Myocyte (in vitro differentiated cells): Measurements from ENCODE around the gene AKAP13. TPM values are rescaled to one million over a fixed set of nuclear protein-coding genes. Genes with fewer than 3 reads are reported as not detected.

Experiments used
- DNase-seq: peaks from one replicate; pipeline ENCODE4 v3.0.0-alpha.2; 2012; ENCODE audit warnings: low read depth
- total RNA-seq: library from RNA; depleted of rRNA; stranded (reverse); fragments of >200 nt; gene quantifications from 2 replicates; pipeline ENCODE4 v1.2.3, GENCODE V29; 2014

AKAP13 gene
- total RNA-seq, 1 donor from 2014 or later = 201 TPM

GRCh38 chr15:85499371-85499887, 119.0 kb downstream of the AKAP13 start:
- DNase-seq = no peak

DNA sequence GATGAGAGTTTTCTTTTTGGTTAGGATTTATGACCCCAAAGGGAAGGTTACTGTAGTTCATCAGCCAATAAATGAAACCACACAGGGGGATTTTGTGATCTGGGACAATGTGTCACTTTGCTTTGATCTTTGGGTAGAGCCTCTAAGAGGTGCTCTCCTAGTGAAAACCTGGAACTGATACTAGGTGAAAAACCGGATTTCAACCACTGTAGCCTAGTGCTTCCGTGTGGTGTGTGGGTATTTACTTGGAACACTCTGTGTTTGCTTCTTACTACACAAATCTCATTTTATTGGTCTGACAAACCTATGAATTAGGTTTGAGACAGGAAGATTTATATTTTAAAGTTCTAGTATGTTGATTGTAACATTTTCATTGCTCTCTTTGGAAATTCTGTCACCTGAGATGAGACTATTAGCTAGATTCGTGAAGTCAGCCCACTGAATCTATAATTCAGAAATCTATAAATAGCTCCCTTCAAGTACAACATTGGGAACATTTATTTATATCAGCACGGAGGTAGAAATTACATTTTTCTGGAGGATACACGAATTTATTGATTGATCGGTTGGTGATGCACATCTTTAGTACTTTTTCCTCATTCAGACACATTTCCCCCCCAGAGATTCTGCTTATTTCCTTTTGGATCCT, 119.8 kb downstream of the AKAP13 start:
- peak; percentile 18 for DNase-seq

- peak; percentile 96 for DNase-seq
Measured at GRCh38 chr15:85500729-85501128, 120.3 kb downstream of the AKAP13 start.

- no peak for DNase-seq
Measured at GRCh38 chr15:85501574-85501973, 121.2 kb downstream of the AKAP13 start.

- no peak for DNase-seq
Measured at GRCh38 chr15:85503151-85503799, 122.9 kb downstream of the AKAP13 start.

DNA sequence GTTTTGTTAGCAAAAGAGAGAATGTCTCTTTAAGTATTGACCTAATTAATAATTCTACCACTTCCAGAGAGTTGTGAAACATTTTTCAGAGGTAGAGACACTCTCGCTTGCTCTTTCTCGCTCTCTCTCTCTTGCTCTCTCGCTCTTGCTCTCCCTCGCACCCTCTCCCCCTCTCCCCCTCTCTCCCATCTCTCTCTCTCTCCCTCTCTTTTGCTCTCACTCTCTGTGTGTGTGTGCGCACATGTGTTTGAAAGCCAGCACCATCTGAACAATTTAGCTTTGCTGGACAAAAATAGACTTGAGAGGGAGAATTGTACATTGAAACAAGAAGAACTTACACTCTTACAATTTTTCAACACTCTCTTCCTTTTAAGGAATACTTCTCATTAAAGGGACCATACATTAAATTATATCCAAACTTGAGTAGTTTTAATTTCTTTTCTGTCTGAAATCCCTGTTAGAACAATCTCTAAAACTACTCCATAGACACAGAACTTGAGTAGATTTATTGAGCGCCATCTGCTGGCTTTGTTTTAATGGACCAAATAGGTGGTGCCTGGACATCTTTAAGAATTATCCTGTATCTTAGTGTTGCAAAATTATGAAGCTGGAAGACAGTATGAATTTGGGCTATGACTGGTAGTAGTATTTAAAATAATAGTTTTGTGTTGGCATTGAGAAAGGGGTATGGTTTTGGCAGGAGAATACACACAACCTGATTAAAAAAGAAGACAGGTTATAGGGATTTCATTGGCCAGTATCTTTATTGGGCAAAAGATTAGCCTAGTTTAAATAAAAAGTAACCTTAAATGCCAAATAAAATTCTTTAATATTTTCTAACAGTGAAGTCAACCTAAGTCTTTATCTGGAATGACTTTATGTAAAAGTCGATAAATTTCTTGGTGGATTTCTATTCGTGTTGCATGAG, 124.6 kb downstream of the AKAP13 start:
- peak; percentile 81 for DNase-seq

- DNase-seq = no peak
Measured at GRCh38 chr15:85507114-85507513, 126.7 kb downstream of the AKAP13 start.

DNA sequence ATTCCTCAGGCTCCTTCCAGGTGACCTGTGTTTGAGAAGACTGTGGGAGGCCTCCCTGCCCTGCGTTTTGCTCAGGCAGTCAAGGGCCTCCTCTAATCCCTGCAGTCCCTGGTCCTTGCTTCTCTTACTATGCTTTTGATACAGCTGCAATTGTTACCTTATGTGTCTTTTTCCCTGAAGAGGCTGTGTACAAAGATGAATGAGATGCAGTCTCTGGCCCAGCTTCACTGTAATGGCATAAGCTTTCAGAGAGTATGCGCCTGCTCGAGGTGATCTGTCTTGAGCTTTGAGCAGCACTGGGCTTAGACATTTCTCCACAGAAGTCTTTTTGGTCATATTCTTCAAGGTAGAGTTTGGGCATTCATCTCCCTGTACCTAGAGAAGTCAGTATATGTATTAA, 129.6 kb downstream of the AKAP13 start:
- DNase-seq = no peak

GRCh38 chr15:85514413-85514812, 134.0 kb downstream of the AKAP13 start:
- no peak for DNase-seq

DNA sequence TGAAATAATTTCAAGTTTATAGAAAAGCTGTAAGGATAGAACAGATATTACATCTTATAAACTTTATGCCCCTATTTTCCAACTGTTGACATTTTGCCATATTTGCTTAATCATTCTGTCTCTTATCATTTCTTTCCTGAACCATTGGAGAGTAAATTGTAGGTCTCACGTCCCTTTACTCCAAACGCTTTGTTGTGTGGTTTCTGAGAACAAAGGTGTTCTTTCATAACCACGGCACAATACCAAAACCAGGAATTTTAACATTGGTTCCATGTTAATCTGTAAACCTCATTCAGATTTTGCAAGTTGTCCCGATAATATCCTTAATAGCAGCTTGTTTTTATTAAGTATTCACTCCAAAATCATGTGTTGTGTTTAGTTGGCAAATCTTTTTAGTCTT, 134.8 kb downstream of the AKAP13 start:
- no peak for DNase-seq

DNA sequence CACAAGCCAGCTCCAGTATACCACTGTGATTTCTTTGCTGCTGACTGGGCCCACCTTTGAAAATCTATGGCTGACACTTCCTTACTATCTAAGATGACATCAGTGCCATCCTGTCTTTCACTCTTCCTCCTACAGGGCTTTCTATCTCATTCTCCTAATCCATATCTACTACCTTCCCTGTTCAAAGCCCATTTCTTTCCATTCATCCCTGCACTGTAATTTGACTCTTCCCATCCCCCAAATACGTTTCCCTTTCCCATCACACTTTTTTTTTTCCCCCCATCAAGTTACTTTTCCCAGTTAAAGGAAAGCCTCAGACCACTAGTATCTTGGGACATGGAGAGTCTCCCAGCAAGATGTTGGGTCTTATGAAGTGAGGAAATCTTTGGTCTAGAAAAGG, 136.7 kb downstream of the AKAP13 start:
- DNase-seq = no peak

- no peak for DNase-seq
Measured at GRCh38 chr15:85518979-85519761, 138.8 kb downstream of the AKAP13 start.

GRCh38 chr15:85520650-85521049, 140.2 kb downstream of the AKAP13 start:
- DNase-seq = no peak

- no peak for DNase-seq
Measured at GRCh38 chr15:85523530-85523929, 143.1 kb downstream of the AKAP13 start.

- no peak for DNase-seq
Measured at GRCh38 chr15:85525755-85526154, 145.4 kb downstream of the AKAP13 start.

- peak; percentile 24 for DNase-seq
Measured at GRCh38 chr15:85527895-85528294, 147.5 kb downstream of the AKAP13 start.

DNA sequence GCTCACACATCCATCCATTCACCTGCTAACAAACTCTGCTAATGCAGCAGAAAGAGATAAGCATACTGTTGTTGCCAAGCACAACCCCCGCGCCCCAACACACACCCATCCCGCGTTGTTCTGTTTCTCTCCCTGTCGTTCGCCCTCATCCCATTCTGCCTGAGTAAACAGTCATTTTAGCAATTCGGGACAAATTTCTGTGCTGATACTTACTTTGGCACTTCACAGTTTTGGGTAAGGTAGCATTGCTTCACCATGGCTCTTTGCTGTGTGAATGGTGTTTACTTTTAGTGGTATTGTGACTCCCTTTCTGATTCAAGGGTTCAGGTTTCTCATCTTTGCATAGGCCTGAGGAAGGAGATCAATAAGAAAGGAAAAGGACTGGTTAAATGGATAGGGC, 149.7 kb downstream of the AKAP13 start:
- DNase-seq = no peak

- DNase-seq = no peak
Measured at GRCh38 chr15:85531083-85531482, 150.7 kb downstream of the AKAP13 start.

GRCh38 chr15:85532689-85533088, 152.3 kb downstream of the AKAP13 start:
- DNase-seq = no peak

DNA sequence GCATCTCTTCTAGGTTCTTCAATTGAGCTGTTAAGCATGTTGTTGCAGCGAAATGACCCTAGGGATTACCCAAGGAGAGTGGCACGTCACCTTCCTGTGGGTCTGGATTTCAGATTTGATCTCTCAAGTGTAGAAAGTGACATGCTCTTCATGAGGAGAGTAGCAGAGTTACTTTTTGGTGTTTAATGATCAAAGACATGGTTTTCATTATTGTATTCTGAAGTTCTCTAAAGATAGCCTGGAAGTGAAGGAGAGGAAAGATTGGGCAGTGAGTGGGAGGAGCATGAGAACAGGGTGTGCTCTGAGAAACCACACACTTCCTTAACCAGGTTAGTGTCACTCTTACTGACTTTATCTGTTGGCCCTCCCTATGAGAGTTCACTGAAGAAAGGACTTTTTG, 153.6 kb downstream of the AKAP13 start:
- no peak for DNase-seq
